K562 (cell line): ENCODE measurements around the gene CFP. TPM values are rescaled to one million over a fixed set of nuclear protein-coding genes. Genes with fewer than 3 reads are reported as not detected.

Experiments used
- REST ChIP-seq, 2 experiments: fragments of 450-650 bp; formaldehyde crosslinking in 1 of 2; IDR thresholded peaks; 2 replicates each; pipeline versions ENCODE4 v1.4.0 to v1.6.1; 2014 to 2020; ENCODE audit warnings: mild to moderate bottlenecking in 2 of 2, borderline replicate concordance in 1 of 2, low read depth in 1 of 2
- SP2 ChIP-seq: IDR thresholded peaks from 2 replicates; pipeline ENCODE4 v1.6.1; 2011; ENCODE audit warnings: mild to moderate bottlenecking, low read depth, low read length, moderate library complexity; ENCODE audit not compliant: poor library complexity, severe bottlenecking; ENCODE audit errors: extremely low read depth
- ZNF282 ChIP-seq: sonication (generic); formaldehyde crosslinking; IDR thresholded peaks from 2 replicates; pipeline ENCODE4 v1.8.1; 2023; ENCODE audit warnings: missing genetic modification reagents
- ZNF764 ChIP-seq: fragments of 250-450 bp; sonication (Bioruptor Pico); IDR thresholded peaks from 2 replicates; pipeline ENCODE4 v1.4.0; 2020; ENCODE audit warnings: low read depth, mild to moderate bottlenecking, moderate library complexity
- polyA plus RNA-seq, 8 experiments: library from polyadenylated mRNA; depleted of rRNA in 4 of 8; stranded (reverse) in 5 of 8; unstranded in 3 of 8; fragments of >200 nt; fragmentation: Nextera tagmentation in 2 of 8; fragmentation: Illumina TruSeq in 1 of 8; extraction: Ambion mirVana in 2 of 8; extraction: Trizol in 1 of 8; gene quantifications; 2 replicates each; pipeline versions ENCODE4 v1.2.1 to v1.2.3, GENCODE V29; 2011 to 2014; ENCODE audit warnings: inconsistent platforms in 1 of 8, missing spikeins in 1 of 8
- total RNA-seq, 7 experiments: library from RNA; depleted of rRNA in 6 of 7; stranded (reverse); fragments of >200 nt in 6 of 7; fragmentation: Illumina TruSeq in 2 of 7; extraction: Trizol in 2 of 7; gene quantifications; 2 replicates each; pipeline versions ENCODE4 v1.2.1 to v1.2.3, GENCODE V29; 2011 to 2021; ENCODE audit warnings: low replicate concordance in 1 of 7
- TF ChIP-seq, protein P1 (sequence below), 2 experiments: fragments of 450-650 bp in 1 of 2; sonication (generic) in 1 of 2; formaldehyde crosslinking in 1 of 2; IDR thresholded peaks; 2 replicates each; pipeline versions ENCODE4 v1.7.1 to v1.9.0; 2016 to 2022; ENCODE audit warnings: inconsistent platforms in 1 of 2, mild to moderate bottlenecking in 1 of 2, missing genetic modification reagents in 1 of 2

Gene CFP
- total and polyA plus RNA-seq, 9 of the 15 experiments (the other 6 are each of a cell fraction or from before 2014, with no cell fraction given): 0.18 to 2.0 (median 0.55) TPM

DNA sequence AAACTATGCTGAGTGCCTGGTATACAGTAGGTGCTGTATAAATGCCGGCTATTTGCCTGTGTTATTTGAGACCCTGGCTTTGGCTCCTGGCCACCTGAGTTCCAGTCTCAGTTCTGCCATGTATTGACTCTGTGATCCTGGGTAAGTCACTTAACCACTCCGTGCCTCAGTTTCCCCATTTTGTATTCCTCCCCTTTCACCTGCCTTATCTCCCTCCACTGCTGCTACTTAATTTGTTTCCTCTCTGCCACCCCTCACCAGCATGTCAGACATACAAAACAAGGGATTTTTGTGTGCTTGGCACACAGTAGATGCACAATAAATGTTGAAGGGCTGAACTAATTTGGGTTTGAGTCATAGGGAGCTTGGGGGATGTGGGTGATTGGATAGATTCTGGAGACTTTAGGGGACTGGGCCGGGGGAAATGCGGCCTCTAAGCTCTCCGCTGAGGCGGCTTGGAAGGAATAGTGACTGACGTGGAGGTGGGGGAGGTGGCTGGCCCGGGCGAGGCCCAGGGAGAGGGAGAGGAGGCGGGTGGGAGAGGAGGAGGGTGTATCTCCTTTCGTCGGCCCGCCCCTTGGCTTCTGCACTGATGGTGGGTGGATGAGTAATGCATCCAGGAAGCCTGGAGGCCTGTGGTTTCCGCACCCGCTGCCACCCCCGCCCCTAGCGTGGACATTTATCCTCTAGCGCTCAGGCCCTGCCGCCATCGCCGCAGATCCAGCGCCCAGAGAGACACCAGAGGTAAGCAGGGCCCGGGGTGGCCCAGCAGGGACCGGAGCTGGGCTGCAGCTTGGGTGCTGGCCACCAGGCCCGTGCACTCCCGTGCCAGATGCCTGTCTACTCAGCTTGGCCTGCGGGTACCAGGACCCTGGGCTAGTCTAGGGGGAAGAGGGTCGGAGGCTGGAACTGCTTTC lies 47.7 kb downstream of the CFP start, which contains the start of gene TIMP1 (continued):
- TF ChIP-seq, protein P1, sequence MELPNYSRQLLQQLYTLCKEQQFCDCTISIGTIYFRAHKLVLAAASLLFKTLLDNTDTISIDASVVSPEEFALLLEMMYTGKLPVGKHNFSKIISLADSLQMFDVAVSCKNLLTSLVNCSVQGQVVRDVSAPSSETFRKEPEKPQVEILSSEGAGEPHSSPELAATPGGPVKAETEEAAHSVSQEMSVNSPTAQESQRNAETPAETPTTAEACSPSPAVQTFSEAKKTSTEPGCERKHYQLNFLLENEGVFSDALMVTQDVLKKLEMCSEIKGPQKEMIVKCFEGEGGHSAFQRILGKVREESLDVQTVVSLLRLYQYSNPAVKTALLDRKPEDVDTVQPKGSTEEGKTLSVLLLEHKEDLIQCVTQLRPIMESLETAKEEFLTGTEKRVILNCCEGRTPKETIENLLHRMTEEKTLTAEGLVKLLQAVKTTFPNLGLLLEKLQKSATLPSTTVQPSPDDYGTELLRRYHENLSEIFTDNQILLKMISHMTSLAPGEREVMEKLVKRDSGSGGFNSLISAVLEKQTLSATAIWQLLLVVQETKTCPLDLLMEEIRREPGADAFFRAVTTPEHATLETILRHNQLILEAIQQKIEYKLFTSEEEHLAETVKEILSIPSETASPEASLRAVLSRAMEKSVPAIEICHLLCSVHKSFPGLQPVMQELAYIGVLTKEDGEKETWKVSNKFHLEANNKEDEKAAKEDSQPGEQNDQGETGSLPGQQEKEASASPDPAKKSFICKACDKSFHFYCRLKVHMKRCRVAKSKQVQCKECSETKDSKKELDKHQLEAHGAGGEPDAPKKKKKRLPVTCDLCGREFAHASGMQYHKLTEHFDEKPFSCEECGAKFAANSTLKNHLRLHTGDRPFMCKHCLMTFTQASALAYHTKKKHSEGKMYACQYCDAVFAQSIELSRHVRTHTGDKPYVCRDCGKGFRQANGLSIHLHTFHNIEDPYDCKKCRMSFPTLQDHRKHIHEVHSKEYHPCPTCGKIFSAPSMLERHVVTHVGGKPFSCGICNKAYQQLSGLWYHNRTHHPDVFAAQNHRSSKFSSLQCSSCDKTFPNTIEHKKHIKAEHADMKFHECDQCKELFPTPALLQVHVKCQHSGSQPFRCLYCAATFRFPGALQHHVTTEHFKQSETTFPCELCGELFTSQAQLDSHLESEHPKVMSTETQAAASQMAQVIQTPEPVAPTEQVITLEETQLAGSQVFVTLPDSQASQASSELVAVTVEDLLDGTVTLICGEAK (IDR thresholded peaks at IDR 0.05): no peak
- TF ChIP-seq, protein P1 (CRISPR knock-in tag; IDR thresholded peaks at IDR 0.05): no peak
- no peak for TF ChIP-seq ZNF282 (CRISPR knock-in tag)
- no peak for TF ChIP-seq REST (IDR thresholded peaks at IDR 0.05; ENCODE audit: borderline replicate concordance)
- 0 out of 2 replicates have a peak, but pooled peaks have one; percentile 52 for TF ChIP-seq REST (CRISPR knock-in tag; IDR thresholded peaks at IDR 0.05; ENCODE audit: low read depth)
- TF ChIP-seq ZNF764: no peak
- TF ChIP-seq SP2: no peak
